GM12878 (cell line): Measurements from ENCODE around the gene CDR2L. TPM values are rescaled to one million over a fixed set of nuclear protein-coding genes. Genes with fewer than 3 reads are reported as not detected.

ENCODE experiments used
- BCL11A ChIP-seq: IDR thresholded peaks from 2 replicates; pipeline ENCODE4 v1.6.1; 2011; ENCODE audit warnings: low read depth, low read length
- CBFB ChIP-seq: IDR thresholded peaks from 2 replicates; pipeline ENCODE4 v1.6.1; 2016; ENCODE audit warnings: antibody characterized with exemption, low read depth
- MTA3 ChIP-seq: IDR thresholded peaks from 2 replicates; pipeline ENCODE4 v1.6.1; 2012; ENCODE audit warnings: low read length, inconsistent platforms, borderline replicate concordance
- POU2F2 ChIP-seq: IDR thresholded peaks from 3 replicates; pipeline ENCODE4 v1.6.1; 2011; ENCODE audit warnings: low read depth, mild to moderate bottlenecking, low read length, borderline replicate concordance
- SMARCA5 ChIP-seq: fragments of 450-650 bp; IDR thresholded peaks from 2 replicates; pipeline ENCODE4 v1.6.1; 2017; ENCODE audit warnings: mild to moderate bottlenecking
- STAT3 ChIP-seq: IDR thresholded peaks from 2 replicates; pipeline ENCODE4 v1.6.1; 2011; ENCODE audit warnings: low read depth, low read length, improper control_type of control experiment
- TAF1 ChIP-seq: IDR thresholded peaks from 2 replicates; pipeline ENCODE4 v1.6.1; 2011; ENCODE audit warnings: mild to moderate bottlenecking, low read depth, low read length, borderline replicate concordance
- TCF7 ChIP-seq: IDR thresholded peaks from 2 replicates; pipeline ENCODE4 v1.6.1; 2014; ENCODE audit warnings: antibody characterized with exemption, borderline replicate concordance
- YY1 ChIP-seq: IDR thresholded peaks from 2 replicates; pipeline ENCODE4 v1.6.1; 2011; ENCODE audit warnings: low read depth, mild to moderate bottlenecking, low read length
- polyA plus RNA-seq, 11 experiments: library from polyadenylated mRNA; depleted of rRNA in 4 of 11; unstranded in 6 of 11; stranded (reverse) in 5 of 11; fragments of >200 nt; fragmentation: Nextera tagmentation in 4 of 11; fragmentation: Illumina TruSeq in 1 of 11; extraction: Ambion mirVana in 4 of 11; extraction: Trizol in 1 of 11; gene quantifications; 1 replicate in 1 of 11; 2 replicates in 10 of 11; pipeline versions ENCODE4 v1.2.1 to v1.2.3, GENCODE V29; 2011 to 2016; ENCODE audit warnings: inconsistent platforms in 2 of 11, missing spikeins in 2 of 11, low read depth in 1 of 11
- total RNA-seq, 4 experiments: library from RNA; depleted of rRNA in 3 of 4; stranded (reverse); fragments of >200 nt in 3 of 4; fragmentation: Illumina TruSeq in 1 of 4; extraction: Trizol in 1 of 4; gene quantifications; 2 replicates each; pipeline versions ENCODE4 v1.2.1 to v1.2.3, GENCODE V29; 2013 to 2021
- TF ChIP-seq, protein P1 (sequence below): fragments of 450-650 bp; IDR thresholded peaks from 2 replicates; pipeline ENCODE4 v1.6.1; 2016; ENCODE audit warnings: mild to moderate bottlenecking, moderate library complexity, borderline replicate concordance
- TF ChIP-seq, protein P2 (sequence below): IDR thresholded peaks from 2 replicates; pipeline ENCODE4 v1.6.1; 2012; ENCODE audit warnings: low read length, inconsistent platforms
- TF ChIP-seq, protein P3 (sequence below): fragments of 450-650 bp; IDR thresholded peaks from 2 replicates; pipeline ENCODE4 v1.6.1; 2016; ENCODE audit warnings: mild to moderate bottlenecking
- TF ChIP-seq, protein P4 (sequence below): fragments of 450-650 bp; IDR thresholded peaks from 2 replicates; pipeline ENCODE4 v1.6.1; 2017; ENCODE audit warnings: mild to moderate bottlenecking, low read depth, inconsistent platforms; ENCODE audit not compliant: poor library complexity, severe bottlenecking
- TF ChIP-seq, protein P5 (sequence below): IDR thresholded peaks from 2 replicates; pipeline ENCODE4 v1.6.1; 2011; ENCODE audit warnings: borderline replicate concordance, low read depth, mild to moderate bottlenecking, moderate library complexity, mixed read lengths, low read length; ENCODE audit not compliant: insufficient read depth; ENCODE audit errors: extremely low read length
- TF ChIP-seq, protein P6 (sequence below): fragments of 450-650 bp; IDR thresholded peaks from 2 replicates; pipeline ENCODE4 v1.6.1; 2018; ENCODE audit warnings: borderline replicate concordance, mild to moderate bottlenecking; ENCODE audit not compliant: partially characterized antibody

The CDR2L gene
- total and polyA plus RNA-seq, 10 of the 15 experiments (the other 5 are each of a cell fraction or from before 2014, with no cell fraction given), result 0.03 to 0.18 (median 0.04) TPM; not detected in 6

DNA sequence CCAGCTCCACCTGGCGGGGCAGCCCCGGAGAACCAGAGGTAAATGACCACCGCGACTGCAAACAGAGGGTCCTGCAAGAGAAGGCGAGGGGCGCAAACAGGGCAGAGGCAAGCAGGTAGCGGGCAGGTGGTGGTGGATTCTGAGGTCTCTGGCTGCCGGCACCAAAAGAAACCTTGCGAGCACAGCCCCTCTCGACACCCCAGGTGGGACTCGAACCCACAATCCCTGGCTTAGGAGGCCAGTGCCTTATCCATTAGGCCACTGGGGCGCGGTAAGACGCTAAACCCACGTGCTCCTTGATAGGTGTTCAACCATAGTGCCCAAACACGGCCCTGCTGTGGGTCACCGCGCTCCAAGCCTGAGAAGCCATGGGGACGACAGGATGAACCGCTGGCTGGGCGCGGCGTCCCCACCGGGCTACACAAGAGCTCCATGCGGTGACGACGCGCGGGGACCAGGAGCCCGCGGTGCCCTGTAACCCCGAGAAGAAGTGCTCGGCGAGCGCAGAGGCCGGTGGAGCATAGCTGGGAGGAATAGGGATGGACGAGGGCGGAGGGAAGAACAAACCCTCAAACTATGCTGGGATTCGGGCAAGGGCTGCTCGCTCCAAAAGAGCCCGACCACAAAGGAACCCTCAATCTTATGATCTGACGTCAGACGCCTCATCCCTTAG, 46.9 kb downstream of the CDR2L start (continued):
- TF ChIP-seq, protein P1, sequence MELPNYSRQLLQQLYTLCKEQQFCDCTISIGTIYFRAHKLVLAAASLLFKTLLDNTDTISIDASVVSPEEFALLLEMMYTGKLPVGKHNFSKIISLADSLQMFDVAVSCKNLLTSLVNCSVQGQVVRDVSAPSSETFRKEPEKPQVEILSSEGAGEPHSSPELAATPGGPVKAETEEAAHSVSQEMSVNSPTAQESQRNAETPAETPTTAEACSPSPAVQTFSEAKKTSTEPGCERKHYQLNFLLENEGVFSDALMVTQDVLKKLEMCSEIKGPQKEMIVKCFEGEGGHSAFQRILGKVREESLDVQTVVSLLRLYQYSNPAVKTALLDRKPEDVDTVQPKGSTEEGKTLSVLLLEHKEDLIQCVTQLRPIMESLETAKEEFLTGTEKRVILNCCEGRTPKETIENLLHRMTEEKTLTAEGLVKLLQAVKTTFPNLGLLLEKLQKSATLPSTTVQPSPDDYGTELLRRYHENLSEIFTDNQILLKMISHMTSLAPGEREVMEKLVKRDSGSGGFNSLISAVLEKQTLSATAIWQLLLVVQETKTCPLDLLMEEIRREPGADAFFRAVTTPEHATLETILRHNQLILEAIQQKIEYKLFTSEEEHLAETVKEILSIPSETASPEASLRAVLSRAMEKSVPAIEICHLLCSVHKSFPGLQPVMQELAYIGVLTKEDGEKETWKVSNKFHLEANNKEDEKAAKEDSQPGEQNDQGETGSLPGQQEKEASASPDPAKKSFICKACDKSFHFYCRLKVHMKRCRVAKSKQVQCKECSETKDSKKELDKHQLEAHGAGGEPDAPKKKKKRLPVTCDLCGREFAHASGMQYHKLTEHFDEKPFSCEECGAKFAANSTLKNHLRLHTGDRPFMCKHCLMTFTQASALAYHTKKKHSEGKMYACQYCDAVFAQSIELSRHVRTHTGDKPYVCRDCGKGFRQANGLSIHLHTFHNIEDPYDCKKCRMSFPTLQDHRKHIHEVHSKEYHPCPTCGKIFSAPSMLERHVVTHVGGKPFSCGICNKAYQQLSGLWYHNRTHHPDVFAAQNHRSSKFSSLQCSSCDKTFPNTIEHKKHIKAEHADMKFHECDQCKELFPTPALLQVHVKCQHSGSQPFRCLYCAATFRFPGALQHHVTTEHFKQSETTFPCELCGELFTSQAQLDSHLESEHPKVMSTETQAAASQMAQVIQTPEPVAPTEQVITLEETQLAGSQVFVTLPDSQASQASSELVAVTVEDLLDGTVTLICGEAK, result peak; percentile 56; the same call in 1 of the 2 replicates
- 0 out of 3 replicates have a peak, but pooled peaks have one; percentile 33 for TF ChIP-seq POU2F2
- TF ChIP-seq, protein P2, sequence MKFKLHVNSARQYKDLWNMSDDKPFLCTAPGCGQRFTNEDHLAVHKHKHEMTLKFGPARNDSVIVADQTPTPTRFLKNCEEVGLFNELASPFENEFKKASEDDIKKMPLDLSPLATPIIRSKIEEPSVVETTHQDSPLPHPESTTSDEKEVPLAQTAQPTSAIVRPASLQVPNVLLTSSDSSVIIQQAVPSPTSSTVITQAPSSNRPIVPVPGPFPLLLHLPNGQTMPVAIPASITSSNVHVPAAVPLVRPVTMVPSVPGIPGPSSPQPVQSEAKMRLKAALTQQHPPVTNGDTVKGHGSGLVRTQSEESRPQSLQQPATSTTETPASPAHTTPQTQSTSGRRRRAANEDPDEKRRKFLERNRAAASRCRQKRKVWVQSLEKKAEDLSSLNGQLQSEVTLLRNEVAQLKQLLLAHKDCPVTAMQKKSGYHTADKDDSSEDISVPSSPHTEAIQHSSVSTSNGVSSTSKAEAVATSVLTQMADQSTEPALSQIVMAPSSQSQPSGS, result no peak
- TF ChIP-seq BCL11A, result 0 out of 2 replicates have a peak, but pooled peaks have one; percentile 19
- TF ChIP-seq, protein P3, sequence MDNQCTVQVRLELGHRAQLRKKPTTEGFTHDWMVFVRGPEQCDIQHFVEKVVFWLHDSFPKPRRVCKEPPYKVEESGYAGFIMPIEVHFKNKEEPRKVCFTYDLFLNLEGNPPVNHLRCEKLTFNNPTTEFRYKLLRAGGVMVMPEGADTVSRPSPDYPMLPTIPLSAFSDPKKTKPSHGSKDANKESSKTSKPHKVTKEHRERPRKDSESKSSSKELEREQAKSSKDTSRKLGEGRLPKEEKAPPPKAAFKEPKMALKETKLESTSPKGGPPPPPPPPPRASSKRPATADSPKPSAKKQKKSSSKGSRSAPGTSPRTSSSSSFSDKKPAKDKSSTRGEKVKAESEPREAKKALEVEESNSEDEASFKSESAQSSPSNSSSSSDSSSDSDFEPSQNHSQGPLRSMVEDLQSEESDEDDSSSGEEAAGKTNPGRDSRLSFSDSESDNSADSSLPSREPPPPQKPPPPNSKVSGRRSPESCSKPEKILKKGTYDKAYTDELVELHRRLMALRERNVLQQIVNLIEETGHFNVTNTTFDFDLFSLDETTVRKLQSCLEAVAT, result peak; percentile 7; the same call in 1 of the 2 replicates
- TF ChIP-seq STAT3, result no peak
- TF ChIP-seq, protein P4, sequence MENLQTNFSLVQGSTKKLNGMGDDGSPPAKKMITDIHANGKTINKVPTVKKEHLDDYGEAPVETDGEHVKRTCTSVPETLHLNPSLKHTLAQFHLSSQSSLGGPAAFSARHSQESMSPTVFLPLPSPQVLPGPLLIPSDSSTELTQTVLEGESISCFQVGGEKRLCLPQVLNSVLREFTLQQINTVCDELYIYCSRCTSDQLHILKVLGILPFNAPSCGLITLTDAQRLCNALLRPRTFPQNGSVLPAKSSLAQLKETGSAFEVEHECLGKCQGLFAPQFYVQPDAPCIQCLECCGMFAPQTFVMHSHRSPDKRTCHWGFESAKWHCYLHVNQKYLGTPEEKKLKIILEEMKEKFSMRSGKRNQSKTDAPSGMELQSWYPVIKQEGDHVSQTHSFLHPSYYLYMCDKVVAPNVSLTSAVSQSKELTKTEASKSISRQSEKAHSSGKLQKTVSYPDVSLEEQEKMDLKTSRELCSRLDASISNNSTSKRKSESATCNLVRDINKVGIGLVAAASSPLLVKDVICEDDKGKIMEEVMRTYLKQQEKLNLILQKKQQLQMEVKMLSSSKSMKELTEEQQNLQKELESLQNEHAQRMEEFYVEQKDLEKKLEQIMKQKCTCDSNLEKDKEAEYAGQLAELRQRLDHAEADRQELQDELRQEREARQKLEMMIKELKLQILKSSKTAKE, result no peak
- TF ChIP-seq TCF7, result no peak
- TF ChIP-seq CBFB, result peak; percentile 66
- peak; percentile 83 for TF ChIP-seq YY1
- TF ChIP-seq SMARCA5, result peak; percentile 99
- 0 out of 2 replicates have a peak, but pooled peaks have one; percentile 33 for TF ChIP-seq TAF1
- TF ChIP-seq, protein P5, sequence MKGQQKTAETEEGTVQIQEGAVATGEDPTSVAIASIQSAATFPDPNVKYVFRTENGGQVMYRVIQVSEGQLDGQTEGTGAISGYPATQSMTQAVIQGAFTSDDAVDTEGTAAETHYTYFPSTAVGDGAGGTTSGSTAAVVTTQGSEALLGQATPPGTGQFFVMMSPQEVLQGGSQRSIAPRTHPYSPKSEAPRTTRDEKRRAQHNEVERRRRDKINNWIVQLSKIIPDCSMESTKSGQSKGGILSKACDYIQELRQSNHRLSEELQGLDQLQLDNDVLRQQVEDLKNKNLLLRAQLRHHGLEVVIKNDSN, result peak; percentile 57
- TF ChIP-seq MTA3, result no peak; the same call in 1 of the 2 replicates
- TF ChIP-seq, protein P6, sequence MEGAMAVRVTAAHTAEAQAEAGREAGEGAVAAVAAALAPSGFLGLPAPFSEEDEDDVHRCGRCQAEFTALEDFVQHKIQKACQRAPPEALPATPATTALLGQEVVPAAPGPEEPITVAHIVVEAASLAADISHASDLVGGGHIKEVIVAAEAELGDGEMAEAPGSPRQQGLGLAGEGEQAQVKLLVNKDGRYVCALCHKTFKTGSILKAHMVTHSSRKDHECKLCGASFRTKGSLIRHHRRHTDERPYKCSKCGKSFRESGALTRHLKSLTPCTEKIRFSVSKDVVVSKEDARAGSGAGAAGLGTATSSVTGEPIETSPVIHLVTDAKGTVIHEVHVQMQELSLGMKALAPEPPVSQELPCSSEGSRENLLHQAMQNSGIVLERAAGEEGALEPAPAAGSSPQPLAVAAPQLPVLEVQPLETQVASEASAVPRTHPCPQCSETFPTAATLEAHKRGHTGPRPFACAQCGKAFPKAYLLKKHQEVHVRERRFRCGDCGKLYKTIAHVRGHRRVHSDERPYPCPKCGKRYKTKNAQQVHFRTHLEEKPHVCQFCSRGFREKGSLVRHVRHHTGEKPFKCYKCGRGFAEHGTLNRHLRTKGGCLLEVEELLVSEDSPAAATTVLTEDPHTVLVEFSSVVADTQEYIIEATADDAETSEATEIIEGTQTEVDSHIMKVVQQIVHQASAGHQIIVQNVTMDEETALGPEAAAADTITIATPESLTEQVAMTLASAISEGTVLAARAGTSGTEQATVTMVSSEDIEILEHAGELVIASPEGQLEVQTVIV, result peak; percentile 5
